ENCODE measurements around the gene SYNJ2. TPM values are rescaled to one million over a fixed set of nuclear protein-coding genes. Genes with fewer than 3 reads are reported as not detected.

The SYNJ2 gene
- total and polyA plus RNA-seq, 2 of the 4 experiments (the other 2 are of a cell fraction), result 40.8 to 45.2 TPM

GRCh38 chr6:158057213-158057987, 75.7 kb downstream of the SYNJ2 start:
- Histone ChIP-seq H3K27me3 (ENCODE audit: control insufficient read depth, insufficient read depth, low read length) (no peaks in the 10 kb centered on the region), H3K9ac (ENCODE audit: low read depth, low read length) (peak overlapping the region; percentile 41), H2AFZ (replicated peaks; ENCODE audit: low read length, poor library complexity) (peak overlapping the region; percentile 86), H3K23ac (ENCODE audit: low read depth, low read length) (peak overlapping the region; percentile 88), H3K4me2 (ENCODE audit: low read depth, low read length) (peak overlapping the region; percentile 39), H3K56ac (ENCODE audit: extremely low read depth, insufficient read depth, low read length) (peak overlapping the region; percentile 88), H3K9me1 (ENCODE audit: insufficient read depth, low read length) (peaks cover 45% of the 10 kb centered on the region), H3K27ac (ENCODE audit: insufficient read depth, low read length) (peak overlapping the region; percentile 94), H2BK15ac (ENCODE audit: low read depth, low read length) (peak overlapping the region; percentile 91; the same call in 2 of the 3 replicates), H4K5ac (ENCODE audit: low read depth, low read length) (peak overlapping the region; percentile 83), H4K8ac (ENCODE audit: low read depth in 2 of 2, low read length in 2 of 2) (peak overlapping the region; percentile 93 to 97), H2AK9ac (replicated peaks; ENCODE audit: low read depth, low read length, poor library complexity) (peak overlapping the region; percentile 96), H3K18ac (ENCODE audit: low read depth, low read length) (peak overlapping the region; percentile 86), H2BK120ac (ENCODE audit: low read depth, low read length) (peak overlapping the region; percentile 98), H3K4ac (ENCODE audit: low read depth, low read length) (peak overlapping the region; percentile 99), H4K91ac (ENCODE audit: insufficient read depth, low read depth, low read length) (peak overlapping the region; percentile 98), H2AK5ac (ENCODE audit: low read depth, low read length) (peak overlapping the region; percentile 98), H2BK5ac (ENCODE audit: low read depth, low read length, poor library complexity, severe bottlenecking) (peak overlapping the region; percentile 97), H3K79me1 (ENCODE audit: low read depth in 1 of 2, low read length in 2 of 2) (peaks cover 28 to 71% of the 10 kb centered on the region in 2 experiments), H4K20me1 (ENCODE audit: insufficient read depth, low read length) (no peaks in the 10 kb centered on the region), H3K9me3 (ENCODE audit: control insufficient read depth, insufficient read depth, low read length) (no peaks in the 10 kb centered on the region), H3K36me3 (ENCODE audit: control insufficient read depth, insufficient read depth, low read length) (peaks cover 30% of the 10 kb centered on the region), H2BK20ac (ENCODE audit: low read depth, low read length) (peak overlapping the region; percentile 94), H3K4me1 (ENCODE audit: control insufficient read depth, insufficient read depth, low read length) (peaks cover 35% of the 10 kb centered on the region), H3K14ac (replicated peaks; ENCODE audit: low read depth, low read length) (peak overlapping the region; percentile 91), H3K4me3 (ENCODE audit: insufficient read depth, low read depth, low read length) (no peak overlapping the region)
- TSS peak; percentile 81 for BruUV-seq (replicated peaks)
- peak; percentile 72 for ATAC-seq (ENCODE audit: low read depth)
- ChIA-PET POLR2A (ENCODE audit: unreplicated experiment) (no interaction called here), CTCF (no interaction called here)
- in situ Hi-C loops (cut with MboI; ENCODE audit: low sequenced_read_pairs), result no loop called here
- intact Hi-C loops (cut with micrococcal nuclease), result loop anchor here (2.0 kb wide), 2 partner anchors 17 to 75 kb away; no protein-coding TSS in a partner anchor
- dilution Hi-C loops (cut with HindIII; ENCODE audit: low sequenced_read_pairs, unreplicated experiment), result no loop called here
- peak; percentile 98 for DNase-seq
- WGBS, 2 experiments (ENCODE audit: extremely low coverage in 2 of 2, insufficient read length in 1 of 2), result 0% methylated on average over 3 of the region's 21 CpGs; no CpG with 5 or more reads in 1 of the 2 experiments
- TF ChIP-seq RCOR1 (IDR thresholded peaks at IDR 0.05; ENCODE audit: insufficient replicate concordance, low read length) (no peak), NFE2L2 (IDR thresholded peaks at IDR 0.05; ENCODE audit: low read depth, low read length) (no peak; the same call in 1 of the 2 replicates), CEBPB (IDR thresholded peaks at IDR 0.05; ENCODE audit: low read depth, low read length) (peak; percentile 72), SMC3 (IDR thresholded peaks at IDR 0.05; ENCODE audit: low read depth, low read length) (no peak), MAFK (IDR thresholded peaks at IDR 0.05; ENCODE audit: low read depth, low read length) (no peak), BHLHE40 (IDR thresholded peaks at IDR 0.05; ENCODE audit: low read depth, low read length) (peak; percentile 91), RFX5 (IDR thresholded peaks at IDR 0.05; ENCODE audit: low read depth, low read length) (no peak), POLR2A (IDR thresholded peaks at IDR 0.05; ENCODE audit: low read depth, low read length) (peak; percentile 93), RAD21 (IDR thresholded peaks at IDR 0.05; ENCODE audit: low read length) (no peak), MXI1 (IDR thresholded peaks at IDR 0.05; ENCODE audit: borderline replicate concordance, low read depth, low read length) (peak; percentile 65; the same call in 1 of the 2 replicates), FOS (IDR thresholded peaks at IDR 0.05; ENCODE audit: low read depth, low read length) (peak; percentile 94), MAZ (IDR thresholded peaks at IDR 0.05; ENCODE audit: borderline replicate concordance, low read depth, low read length) (peak; percentile 21; the same call in 1 of the 2 replicates), CHD1 (IDR thresholded peaks at IDR 0.05; ENCODE audit: low read depth, low read length) (no peak), USF2 (IDR thresholded peaks at IDR 0.05; ENCODE audit: low read depth, low read length) (peak; percentile 60)
- TF ChIP-seq, protein P1, sequence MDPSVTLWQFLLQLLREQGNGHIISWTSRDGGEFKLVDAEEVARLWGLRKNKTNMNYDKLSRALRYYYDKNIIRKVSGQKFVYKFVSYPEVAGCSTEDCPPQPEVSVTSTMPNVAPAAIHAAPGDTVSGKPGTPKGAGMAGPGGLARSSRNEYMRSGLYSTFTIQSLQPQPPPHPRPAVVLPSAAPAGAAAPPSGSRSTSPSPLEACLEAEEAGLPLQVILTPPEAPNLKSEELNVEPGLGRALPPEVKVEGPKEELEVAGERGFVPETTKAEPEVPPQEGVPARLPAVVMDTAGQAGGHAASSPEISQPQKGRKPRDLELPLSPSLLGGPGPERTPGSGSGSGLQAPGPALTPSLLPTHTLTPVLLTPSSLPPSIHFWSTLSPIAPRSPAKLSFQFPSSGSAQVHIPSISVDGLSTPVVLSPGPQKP (IDR thresholded peaks at IDR 0.05; ENCODE audit: borderline replicate concordance, low read depth, low read length), result peak; percentile 88; the same call in 1 of the 2 replicates
